ENCODE measurements around the gene MARCO. TPM values are rescaled to one million over a fixed set of nuclear protein-coding genes. Genes with fewer than 3 reads are reported as not detected.

MARCO gene
- total and polyA plus RNA-seq, 2 donors (not counting 1 experiment from before 2014, with no cell fraction given), result 0.04 TPM; not detected in 1

GRCh38 chr2:118990757-118991545 lies 49.0 kb downstream of the MARCO start:
- WGBS (ENCODE audit: insufficient coverage), result 89% methylated on average over 9 of the region's 10 CpGs
- Mint-ChIP-seq H3K4me1 (no peaks in the 10 kb centered on the region), H3K27ac (no peak overlapping the region), H3K27me3 (peaks cover 3% of the 10 kb centered on the region), H3K9me3 (ENCODE audit: insufficient read depth) (no peaks in the 10 kb centered on the region), H3K4me3 (no peak overlapping the region)
- no peak for DNase-seq
- no peak overlapping the region for H3K4me3 ChIP-seq (ENCODE audit: control extremely low read depth in 1 of 5, extremely low read depth in 1 of 5, insufficient read depth in 1 of 5, low read depth in 2 of 5, low read length in 4 of 5)
- H3K9ac ChIP-seq (ENCODE audit: low read length), result no peak overlapping the region
- no peaks in the 10 kb centered on the region for H4K20me1 ChIP-seq (ENCODE audit: control insufficient read depth, insufficient read depth, low read length, poor library complexity, severe bottlenecking)
- H2AFZ ChIP-seq (ENCODE audit: insufficient read depth, low read depth, low read length, poor library complexity, severe bottlenecking), result no peak overlapping the region
- ATAC-seq (ENCODE audit: low read depth), result no peak
- H3K4me1 ChIP-seq (ENCODE audit: control insufficient read depth in 2 of 2, insufficient read depth in 2 of 2, low read length in 2 of 2), result no peaks in the 10 kb centered on the region
- POLR2A ChIA-PET, result no interaction called here
- no peak overlapping the region for H3K4me2 ChIP-seq (replicated peaks; ENCODE audit: low read depth, low read length, poor library complexity, severe bottlenecking)
- TF ChIP-seq CTCF (IDR thresholded peaks at IDR 0.05) (no peak), EZH2 (IDR thresholded peaks at IDR 0.05; ENCODE audit: borderline replicate concordance, insufficient read depth, low read depth, low read length, poor library complexity, severe bottlenecking) (no peak)
- no peaks in the 10 kb centered on the region for H3K27me3 ChIP-seq (replicated peaks in 1 of 4; ENCODE audit: control extremely low read depth in 1 of 4, control insufficient read depth in 3 of 4, insufficient read depth in 4 of 4, low read length in 3 of 4)
- no peaks in the 10 kb centered on the region for H3K79me2 ChIP-seq (ENCODE audit: control insufficient read depth, insufficient read depth, low read length)
- intact Hi-C loops (cut with micrococcal nuclease), result no loop called here
- H3K9me3 ChIP-seq (ENCODE audit: control extremely low read depth in 1 of 3, control insufficient read depth in 2 of 3, insufficient read depth in 1 of 3, low read length in 2 of 3), result peaks cover 0 to 5% (median 0%) of the 10 kb centered on the region in 3 donors
- CTCF ChIA-PET, result no interaction called here
- no peak overlapping the region for H3K27ac ChIP-seq (ENCODE audit: low read length in 2 of 2)
- no peaks in the 10 kb centered on the region for H3K36me3 ChIP-seq (replicated peaks in 1 of 2; ENCODE audit: control extremely low read depth in 1 of 2, control insufficient read depth in 1 of 2, extremely low read depth in 1 of 2, insufficient read depth in 2 of 2, low read length in 1 of 2)

- peaks cover 3% of the 10 kb centered on the region for H3K27me3 Mint-ChIP-seq
- no peak overlapping the region for H3K27ac Mint-ChIP-seq
- DNase-seq, result no peak
These were observed 49.6 kb downstream of the MARCO start for GRCh38 chr2:118991554-118991953.

More at GRCh38 chr2:118991554-118991953, 49.6 kb downstream of the MARCO start:
- POLR2A ChIA-PET, result no interaction called here
- Histone ChIP-seq H3K4me3 (ENCODE audit: control extremely low read depth in 1 of 5, extremely low read depth in 1 of 5, insufficient read depth in 1 of 5, low read depth in 2 of 5, low read length in 4 of 5) (no peak overlapping the region), H3K9ac (ENCODE audit: low read length) (no peak overlapping the region), H3K36me3 (replicated peaks in 1 of 2; ENCODE audit: control extremely low read depth in 1 of 2, control insufficient read depth in 1 of 2, extremely low read depth in 1 of 2, insufficient read depth in 2 of 2, low read length in 1 of 2) (no peaks in the 10 kb centered on the region), H3K79me2 (ENCODE audit: control insufficient read depth, insufficient read depth, low read length) (no peaks in the 10 kb centered on the region), H3K9me3 (ENCODE audit: control extremely low read depth in 1 of 3, control insufficient read depth in 2 of 3, insufficient read depth in 1 of 3, low read length in 2 of 3) (peaks cover 0 to 5% (median 0%) of the 10 kb centered on the region in 3 donors), H3K27ac (ENCODE audit: low read length in 2 of 2) (no peak overlapping the region), H4K20me1 (ENCODE audit: control insufficient read depth, insufficient read depth, low read length, poor library complexity, severe bottlenecking) (no peaks in the 10 kb centered on the region), H3K27me3 (replicated peaks in 1 of 4; ENCODE audit: control extremely low read depth in 1 of 4, control insufficient read depth in 3 of 4, insufficient read depth in 4 of 4, low read length in 3 of 4) (no peaks in the 10 kb centered on the region), H3K4me1 (ENCODE audit: control insufficient read depth in 2 of 2, insufficient read depth in 2 of 2, low read length in 2 of 2) (no peaks in the 10 kb centered on the region), H3K4me2 (replicated peaks; ENCODE audit: low read depth, low read length, poor library complexity, severe bottlenecking) (no peak overlapping the region), H2AFZ (ENCODE audit: insufficient read depth, low read depth, low read length, poor library complexity, severe bottlenecking) (no peak overlapping the region)
- Mint-ChIP-seq H3K4me3 (no peak overlapping the region), H3K9me3 (ENCODE audit: insufficient read depth) (no peaks in the 10 kb centered on the region), H3K4me1 (no peaks in the 10 kb centered on the region)
- TF ChIP-seq EZH2 (IDR thresholded peaks at IDR 0.05; ENCODE audit: borderline replicate concordance, insufficient read depth, low read depth, low read length, poor library complexity, severe bottlenecking) (no peak), CTCF (IDR thresholded peaks at IDR 0.05) (no peak)
- no peak for ATAC-seq (ENCODE audit: low read depth)
- intact Hi-C loops (cut with micrococcal nuclease), result no loop called here
- WGBS (ENCODE audit: insufficient coverage), result 100% methylated on average over 1 of the region's 1 CpG
- CTCF ChIA-PET, result no interaction called here

Data from B cell (primary cell).